ENCODE results near the gene ZNF124.

DNA sequence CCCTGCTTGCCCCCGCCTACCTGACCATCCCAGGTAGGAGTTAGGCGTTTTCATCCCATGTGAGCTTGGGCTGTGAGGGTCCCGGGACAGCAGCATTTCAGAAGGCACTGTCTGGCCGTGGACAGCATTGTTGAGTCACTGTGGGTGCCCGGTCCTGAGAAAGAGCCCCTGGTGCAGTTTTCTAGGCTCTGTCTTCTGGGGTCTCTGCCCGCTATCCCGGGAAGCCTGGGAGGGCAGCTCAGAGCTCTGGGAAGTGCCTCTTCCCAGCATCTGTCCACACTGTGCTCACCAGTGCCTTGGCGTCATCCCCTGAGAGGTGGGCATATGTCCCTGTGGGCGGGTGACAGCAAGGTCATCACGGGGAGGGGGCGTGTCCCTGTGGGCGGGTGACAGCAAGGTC, 56.3 kb downstream of the ZNF124 start:
- no peak for TF ChIP-seq POLR2AphosphoS5 (IDR thresholded peaks at IDR 0.05; ENCODE audit: low read depth, low read length)
- TF ChIP-seq TAF1 (IDR thresholded peaks at IDR 0.05; ENCODE audit: borderline replicate concordance, insufficient read depth, low read length): no peak
- TF ChIP-seq SIN3A (IDR thresholded peaks at IDR 0.05; ENCODE audit: borderline replicate concordance, insufficient read depth, low read length): no peak

Measured in PFSK-1 (cell line).